ENCODE measurements around the gene FAM131C.
"Not testable (repeated sequence)": the region's sequence is repeated elsewhere in the genome, so short reads cannot be mapped to it uniquely, and the experiment has no call there.

FAM131C gene, protein sequence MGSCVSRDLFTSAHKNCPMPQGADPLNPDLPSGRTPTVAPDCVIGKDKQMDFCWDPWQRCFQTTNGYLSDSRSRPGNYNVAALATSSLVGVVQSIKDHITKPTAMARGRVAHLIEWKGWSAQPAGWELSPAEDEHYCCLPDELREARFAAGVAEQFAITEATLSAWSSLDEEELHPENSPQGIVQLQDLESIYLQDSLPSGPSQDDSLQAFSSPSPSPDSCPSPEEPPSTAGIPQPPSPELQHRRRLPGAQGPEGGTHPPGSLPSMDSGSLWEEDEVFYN

DNA sequence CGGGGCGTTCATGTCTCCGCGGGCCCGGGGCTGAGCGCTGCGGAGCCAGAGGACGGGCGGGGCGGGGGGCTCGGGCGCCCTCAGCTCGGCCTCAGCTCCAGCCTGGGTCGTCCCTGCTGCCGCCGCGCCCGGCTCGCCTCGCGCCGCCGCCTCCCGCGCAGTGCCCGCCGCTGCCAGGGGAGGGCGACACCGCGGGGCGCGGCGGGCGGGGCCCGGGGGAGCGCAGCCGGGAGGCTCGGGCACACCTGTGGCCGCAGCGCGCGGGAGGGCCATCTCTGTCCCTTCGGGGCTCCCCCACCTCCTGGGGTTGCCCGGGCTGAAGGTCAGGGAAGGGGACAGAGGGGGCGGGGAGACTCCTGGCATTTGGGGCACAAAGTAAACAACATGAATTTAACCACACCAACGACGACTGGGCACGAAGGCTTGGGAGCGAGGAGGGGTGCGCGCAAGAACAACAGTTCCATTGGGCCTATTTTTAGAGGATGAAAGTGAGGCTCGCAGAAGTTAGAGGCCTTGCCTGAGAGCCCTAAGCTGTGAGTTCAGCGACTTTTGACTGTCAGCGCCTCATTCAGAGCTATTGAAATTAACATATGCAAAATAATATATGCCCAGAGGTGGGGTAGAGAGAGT lies at the start of gene FAM131C:
TSS of gene FAM131C (minus strand) at position 162 of the 630 bp plus-strand sequence. CDS start 209 bp downstream, outside the sequence.
- peak; percentile 89 for DNase-seq (ENCODE audit: low spot score)

DNA sequence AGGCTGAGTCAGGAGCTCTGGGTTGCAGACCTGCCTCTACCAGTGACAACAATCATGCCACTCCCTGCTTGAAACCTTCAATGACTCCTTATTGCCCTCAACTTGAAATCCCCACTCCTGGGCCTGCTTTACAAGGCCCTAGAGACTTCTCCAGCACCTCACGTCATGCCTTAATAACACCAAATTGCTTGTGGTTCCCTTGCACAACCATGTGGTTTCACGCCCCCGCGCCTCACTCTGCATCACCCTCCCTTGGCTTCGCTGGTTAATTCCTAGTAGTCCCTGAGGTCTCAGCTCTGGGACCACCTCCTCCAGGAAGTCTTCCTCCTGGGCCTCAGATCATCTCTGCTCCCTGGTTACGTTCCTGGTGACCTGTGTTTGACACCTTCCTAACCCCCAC lies 49.5 kb upstream of the FAM131C start:
- peak; percentile 85 for DNase-seq (ENCODE audit: low spot score)

DNA sequence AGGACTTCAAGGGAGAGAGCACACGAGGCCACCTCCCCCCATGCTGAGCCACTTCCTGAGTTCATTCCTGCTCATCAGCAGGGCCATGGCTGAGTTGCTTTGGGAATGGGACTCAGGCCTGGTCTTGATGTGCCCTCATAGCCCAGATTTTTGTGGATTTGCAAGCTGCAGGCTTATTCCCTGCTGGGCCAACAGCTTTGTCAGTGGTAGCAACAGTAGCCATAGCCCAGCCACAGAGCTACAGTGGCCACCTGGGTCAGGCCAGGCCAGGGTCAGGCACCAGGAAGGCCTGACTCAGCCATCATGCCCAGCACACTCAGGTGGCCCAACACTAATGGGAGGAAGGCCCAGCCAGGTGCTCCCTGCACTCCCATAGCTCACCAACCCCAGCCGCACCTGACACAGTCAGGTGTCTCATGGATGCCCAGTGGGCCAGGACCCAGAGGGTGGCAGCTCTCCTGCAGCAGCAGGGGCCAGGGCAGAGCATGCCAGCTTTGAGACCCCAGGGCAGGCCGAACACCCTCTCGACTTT lies 49.0 kb upstream of the FAM131C start:
- DNase-seq (ENCODE audit: low spot score), result peak; percentile 72

DNA sequence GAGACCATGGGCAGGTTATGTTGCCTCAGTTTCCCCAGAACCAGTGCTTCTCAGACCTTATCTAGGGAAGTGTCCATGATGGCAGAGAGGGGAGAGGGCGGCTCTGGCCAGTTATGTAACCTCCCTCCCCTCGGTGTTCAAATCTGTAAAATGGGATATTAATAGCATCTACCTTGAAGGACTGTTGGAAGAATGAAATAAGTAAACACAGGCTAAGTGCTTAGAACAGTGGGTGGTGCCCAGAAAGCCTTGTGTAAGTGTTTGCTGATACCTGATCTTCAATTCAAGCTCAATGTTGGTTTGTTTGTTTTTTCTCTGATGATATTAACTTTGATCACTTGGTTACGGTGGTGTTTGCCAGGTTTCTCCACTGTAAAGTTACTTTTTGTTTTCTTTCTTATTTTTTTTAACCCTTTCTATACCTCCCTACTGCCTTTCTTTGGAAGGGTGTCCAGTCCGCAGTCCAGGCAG lies 47.5 kb upstream of the FAM131C start:
- DNase-seq (ENCODE audit: low spot score), result no peak

DNA sequence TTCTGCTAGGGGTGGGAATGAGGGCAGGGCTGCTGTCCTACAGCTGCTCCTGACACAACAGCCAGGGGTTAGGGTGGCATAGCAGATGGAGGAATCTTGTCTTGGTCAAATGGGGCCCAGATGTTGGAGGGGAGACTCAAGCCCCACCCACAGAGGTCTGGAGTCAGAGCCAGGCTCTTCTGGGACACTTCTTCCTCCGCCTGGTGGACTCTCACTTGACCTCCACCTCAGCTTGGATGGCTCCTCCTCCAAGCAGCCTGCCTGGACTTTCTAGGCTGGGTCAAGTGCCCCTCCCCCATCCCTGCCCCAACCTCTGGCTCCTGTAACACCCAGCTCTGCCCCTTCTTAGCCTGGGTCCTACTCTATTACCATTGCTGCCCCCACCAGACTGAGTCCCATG lies 47.0 kb upstream of the FAM131C start:
- no peak for DNase-seq (ENCODE audit: low spot score)

DNA sequence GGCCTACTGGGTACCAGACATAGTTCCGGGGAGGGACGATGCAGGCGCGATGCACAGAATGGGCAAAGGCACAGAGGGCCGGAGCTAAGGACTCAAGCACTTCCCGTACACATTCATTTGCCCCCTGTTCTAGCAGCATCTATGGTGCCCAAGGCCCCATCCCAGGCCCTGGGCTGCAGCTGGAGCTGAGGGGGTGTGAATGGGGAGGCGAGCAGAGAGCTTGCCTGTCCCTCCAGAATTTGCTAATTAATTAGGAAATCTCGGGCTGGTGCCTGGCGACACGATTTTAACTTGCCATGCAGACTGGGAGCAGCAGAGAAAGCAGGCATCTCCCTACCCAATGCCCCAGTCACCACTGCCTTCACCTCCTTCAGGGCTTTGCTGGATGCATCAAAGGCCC lies 46.5 kb upstream of the FAM131C start:
- no peak for DNase-seq (ENCODE audit: low spot score)

DNA sequence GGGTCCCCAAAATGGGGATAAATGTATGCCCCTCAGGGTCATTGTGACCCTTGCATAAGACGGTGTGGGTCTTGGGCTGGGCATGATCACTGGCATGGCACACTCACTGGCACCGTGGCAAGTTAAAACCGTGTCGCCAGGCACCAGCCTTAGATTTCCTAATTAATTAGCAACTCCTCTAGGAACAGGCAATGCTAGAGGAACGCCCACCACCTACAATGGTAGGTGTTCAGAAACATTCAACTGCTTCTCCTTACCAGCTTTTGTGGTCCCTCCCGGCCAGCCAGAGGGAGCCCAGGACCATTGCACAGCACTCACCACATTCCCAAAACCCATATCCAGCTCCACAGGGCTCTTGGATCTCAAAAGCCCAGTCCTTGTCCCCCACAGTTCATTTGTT lies 46.1 kb upstream of the FAM131C start:
- no peak for DNase-seq (ENCODE audit: low spot score)

DNA sequence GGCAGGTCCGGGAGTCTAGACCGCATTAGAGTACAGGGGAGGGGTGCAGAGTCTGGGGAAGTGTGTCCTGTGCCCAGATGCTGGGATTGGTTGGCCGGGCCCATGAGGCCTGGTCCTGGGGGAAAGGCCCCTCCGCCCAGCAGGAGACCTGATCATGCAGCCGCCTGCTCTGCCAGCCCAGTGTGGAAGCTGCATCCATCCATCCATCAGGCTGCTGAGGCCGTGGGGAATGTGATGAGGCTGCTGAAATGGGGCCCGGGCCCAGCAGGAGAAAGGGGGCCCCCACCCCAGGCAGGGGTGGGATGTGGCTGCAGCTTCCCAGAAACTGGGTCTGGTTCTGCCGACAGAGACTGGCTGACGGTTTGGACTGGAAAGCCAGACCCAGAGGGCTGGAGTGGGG lies 45.3 kb upstream of the FAM131C start:
- no peak for DNase-seq (ENCODE audit: low spot score)

DNA sequence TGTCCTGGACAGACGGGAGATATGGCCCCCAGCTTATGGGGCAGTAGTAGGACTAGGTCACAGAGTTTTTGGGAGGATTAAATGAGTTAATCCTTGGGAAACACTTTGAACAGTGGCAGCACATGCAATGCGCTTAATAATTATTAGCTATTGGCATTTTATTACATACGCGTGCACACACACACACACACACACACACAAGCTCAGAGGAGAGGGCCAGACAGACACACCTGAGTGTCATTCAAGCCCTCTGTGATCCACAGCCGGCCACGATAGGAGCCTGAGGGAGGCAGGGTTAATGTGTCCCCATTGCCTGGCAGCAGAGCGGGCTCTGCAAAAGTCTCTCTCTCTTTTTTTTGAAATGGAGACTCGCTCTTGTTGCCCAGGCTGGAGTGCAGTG lies 44.5 kb upstream of the FAM131C start:
- DNase-seq (ENCODE audit: low spot score), result no peak

DNA sequence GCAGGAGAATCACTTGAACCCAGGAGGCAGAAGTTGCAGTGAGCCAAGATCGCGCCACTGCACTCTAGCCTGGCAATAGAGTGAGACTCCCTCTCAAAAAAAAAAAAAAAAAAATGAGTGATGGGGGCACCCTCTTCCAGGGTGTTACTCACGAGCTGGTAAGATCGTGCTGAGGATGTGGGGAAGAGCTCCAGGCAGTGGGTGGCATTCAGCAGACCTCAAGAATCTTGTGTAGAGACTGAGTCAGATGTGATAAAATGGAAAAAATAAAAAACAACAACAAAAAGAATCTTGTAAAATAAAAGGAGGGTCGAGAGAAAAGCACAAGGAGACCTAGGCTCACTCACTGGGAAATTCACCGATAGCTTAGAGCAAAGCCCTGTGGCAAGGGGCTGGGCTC lies 43.9 kb upstream of the FAM131C start:
- peak; percentile 61 for DNase-seq (ENCODE audit: low spot score)

DNA sequence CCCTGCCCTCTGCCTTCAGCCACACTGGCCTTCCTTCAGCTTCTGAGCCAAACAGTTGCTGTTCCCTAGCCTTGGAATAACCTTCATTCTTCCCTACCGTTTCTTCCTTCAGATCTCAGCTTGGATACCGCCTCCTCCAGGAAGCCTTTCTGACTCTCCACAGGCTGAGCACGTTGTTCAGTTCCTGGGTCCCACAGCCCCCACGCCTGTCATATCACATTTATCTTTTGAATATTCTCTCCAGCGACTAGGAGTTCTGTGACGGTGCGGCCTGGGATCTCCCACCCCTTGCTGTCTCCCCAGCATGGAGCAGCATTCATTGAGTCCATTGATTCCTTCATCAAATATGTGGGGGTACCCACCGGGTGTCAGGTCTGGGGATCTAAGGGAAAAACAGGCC lies 43.2 kb upstream of the FAM131C start:
- no peak for DNase-seq (ENCODE audit: low spot score)

DNA sequence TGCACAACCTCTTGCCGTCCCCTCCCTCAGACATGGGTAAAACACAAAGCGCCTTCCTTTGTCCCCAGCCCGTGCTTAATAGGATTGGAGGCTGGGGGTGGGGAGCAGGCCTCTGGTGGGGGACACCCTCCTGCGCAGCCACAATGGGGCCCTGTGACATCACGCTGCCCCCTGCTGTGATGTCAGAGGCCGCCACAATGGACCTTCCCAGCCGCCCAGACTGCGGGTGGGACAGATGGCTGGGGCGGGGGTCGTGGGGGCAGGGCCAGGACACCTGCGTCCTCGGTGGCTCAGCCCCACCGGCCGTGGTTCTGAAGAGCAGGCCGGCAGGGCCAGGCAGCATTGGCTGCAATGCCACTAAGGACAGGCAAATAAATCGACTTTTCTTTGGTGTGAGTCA lies 42.6 kb upstream of the FAM131C start:
- DNase-seq (ENCODE audit: low spot score), result no peak

DNA sequence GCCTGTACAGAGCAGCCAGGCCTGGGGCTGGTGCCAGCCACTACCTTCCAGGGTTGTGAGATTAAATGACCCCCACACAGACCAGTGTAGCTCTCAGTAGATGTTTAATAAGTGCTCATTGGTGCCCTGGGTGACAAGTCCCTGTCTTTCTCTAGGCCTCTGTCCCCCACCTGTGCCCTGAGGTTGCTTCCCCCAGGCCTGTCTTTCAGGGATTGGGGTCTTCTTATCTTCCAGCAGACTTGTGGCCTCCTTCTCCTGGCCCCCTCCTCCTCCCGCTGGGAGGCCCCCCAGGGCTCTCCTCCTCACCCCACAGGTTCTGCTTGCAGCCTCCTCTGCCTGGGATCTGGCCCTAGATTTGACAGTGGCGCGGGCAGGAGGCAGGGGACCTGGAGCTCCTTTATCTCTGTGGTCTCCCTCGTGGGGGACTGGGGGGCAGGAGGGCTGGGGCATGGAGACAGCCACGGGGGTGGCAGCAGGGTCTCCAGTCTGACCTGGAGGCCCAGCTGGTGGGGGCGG lies 42.1 kb upstream of the FAM131C start:
- DNase-seq (ENCODE audit: low spot score), result no peak

DNA sequence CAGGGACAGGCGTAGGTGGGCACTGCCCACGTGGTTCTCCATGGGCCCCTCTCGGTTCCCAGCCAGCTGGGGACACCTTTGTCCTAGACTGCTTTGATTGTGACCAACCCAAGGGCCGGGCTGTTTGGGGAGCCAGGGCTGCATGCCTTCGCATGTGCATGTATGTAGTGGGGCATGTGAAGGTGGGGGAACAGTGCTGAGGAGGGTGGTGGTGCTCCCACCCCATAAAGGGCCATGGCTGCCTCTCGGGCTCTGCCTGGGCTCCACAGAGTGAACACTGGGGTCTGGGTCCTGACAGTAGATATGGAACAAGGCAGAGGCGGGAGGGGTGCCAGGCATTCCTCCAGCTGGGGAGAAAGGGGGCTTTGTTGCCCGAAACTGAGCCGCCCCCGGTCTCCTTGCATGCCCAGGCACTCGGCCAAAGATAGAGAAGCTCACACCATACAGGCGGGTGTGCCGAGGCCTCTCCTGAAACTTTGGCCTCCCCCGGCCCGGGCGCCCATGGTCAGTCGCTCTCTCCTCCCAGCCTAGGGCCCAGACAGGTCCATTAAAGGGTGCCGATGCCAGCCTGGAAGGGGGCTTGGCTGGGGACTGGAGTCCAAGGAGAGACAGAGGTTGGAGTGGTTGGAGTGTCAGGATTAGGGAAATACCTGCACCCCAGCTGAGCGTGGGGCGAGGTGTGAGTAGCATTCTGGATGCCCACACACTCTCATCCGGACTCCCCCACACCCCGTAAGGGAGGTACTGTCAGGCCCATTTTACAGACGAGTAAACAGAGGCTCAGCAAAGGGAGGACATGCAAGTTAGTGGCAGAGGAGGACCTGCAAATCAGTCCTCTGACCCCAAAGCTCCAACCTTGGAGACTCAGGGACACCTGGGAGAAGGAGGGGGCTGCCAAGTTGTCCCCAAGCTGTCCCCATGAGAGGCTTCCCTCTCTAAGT lies 41.3 kb upstream of the FAM131C start:
- DNase-seq (ENCODE audit: low spot score), result no peak

DNA sequence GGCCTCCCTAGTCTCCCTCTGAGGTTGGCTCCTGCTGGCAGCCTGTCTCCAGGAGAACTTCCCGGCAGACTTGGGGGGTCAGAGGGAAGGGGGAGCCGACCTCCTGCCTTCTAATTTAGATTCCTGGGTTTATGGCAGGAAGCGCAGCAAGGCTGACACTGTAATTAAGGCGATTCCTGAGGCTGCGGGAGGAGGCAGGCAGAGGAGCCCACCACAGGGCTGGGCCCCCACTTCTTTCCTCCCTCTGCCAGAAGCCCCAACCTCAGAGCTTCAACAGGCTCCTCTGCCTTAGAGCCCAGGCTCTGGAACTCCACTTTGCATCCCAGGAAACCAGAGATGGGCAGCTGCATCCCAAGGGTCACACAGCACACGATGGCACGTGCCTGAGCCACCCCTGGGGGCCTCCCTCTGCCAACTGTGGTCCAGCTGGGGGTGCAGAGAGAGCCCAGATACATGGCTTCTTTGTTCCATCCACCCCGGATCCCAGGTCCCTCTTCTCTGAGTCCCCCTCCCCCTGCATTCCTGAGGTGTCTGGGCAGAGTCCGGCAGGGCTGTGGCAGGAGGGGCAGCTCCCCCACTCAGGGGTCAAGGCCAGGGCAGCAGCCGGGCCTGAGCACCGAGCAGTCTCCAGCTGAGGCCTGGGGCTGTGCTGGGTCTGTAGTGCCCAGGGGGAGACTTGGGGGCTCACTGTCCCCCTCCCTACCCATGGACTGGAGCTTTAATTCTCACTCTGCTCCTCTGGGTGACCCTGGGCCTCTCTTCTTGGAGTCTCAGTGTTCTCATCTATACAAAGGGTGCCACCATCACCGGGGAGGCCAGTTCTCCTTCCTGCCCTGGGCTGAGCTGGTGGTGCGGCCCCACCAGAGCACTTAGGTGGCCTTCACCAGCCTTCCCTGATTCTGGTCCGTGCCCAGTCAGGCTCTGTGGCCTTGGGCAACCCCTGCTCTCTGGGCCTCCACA lies 39.4 kb upstream of the FAM131C start:
- DNase-seq (ENCODE audit: low spot score), result peak; percentile 59

DNA sequence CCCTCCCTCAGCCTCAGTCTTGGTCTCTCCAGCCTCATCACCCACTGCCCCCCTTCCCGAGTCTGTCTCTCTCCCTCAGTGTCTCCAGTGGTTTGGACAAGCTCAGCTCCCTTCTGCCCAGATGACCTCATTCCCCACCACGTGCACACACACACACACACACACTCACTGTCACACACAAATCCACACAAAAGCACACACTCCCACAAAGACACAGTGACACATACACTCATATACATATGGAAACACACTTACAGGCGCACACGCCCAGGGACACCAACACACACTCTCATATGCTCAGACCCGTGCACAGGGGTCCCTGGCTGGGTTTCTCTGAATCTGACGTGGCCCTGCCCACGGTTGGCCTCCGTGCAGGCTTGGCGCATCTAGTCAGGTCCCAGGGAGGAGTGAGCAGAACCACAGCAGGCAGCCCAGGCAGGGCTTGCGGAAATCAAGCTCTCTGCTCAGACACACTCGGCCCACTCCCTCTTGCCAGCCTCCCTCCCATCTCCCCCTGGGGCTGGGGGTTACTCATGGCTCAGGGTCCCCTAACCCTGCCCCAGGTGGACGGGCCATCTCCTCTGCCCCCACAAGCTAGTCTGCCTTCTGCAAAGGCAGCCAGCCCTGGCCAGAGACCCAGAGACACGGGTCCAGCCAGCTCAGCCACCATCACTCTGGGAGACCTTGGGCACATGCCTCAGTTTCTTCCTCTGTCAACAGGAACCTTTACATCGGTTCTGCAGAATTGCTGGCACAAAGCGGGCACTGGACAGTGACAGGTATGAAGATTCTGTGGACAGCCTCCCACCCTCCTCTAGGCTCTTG lies 38.5 kb upstream of the FAM131C start:
- DNase-seq (ENCODE audit: low spot score), result peak; percentile 86

DNA sequence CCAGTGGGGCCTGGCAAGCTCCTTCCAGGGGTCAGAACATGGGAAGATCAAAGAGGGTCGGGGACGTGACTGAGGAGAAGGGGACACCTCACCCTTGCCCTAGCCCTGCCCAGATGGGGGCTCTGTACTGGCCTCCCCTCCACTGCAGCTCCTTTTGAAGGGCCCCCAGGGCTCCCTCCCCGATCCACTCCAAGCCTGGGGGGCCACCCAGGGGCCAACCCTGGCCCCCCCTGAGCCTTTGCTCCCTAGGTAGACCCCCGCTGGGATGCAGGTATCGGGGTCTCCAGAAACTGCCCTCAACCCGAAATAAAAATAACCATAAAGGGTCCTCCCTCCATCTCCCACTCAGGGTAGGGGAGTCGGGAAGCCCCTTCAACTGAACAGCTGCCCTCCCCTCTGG lies 37.4 kb upstream of the FAM131C start:
- no peak for DNase-seq (ENCODE audit: low spot score)

DNA sequence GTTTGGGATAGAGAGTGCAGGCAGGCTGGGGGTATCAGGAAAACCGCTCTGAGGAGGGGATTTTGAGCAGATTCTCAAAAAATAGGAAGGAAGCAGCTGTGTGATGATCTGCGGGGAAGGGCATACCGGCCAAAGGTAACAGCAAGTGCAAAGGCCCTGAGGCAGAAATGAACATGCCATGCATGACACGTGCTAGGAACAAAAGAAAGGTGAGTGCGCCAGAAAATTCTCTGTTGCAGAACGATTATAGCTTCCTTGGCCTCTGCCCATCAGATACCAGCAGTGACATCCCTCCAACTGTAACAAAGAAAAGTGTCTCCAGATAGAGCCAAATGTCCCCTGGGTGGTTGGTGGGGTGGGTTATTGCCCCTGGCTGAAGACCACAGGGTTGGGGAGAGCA lies 37.0 kb upstream of the FAM131C start:
- DNase-seq (ENCODE audit: low spot score), result no peak

DNA sequence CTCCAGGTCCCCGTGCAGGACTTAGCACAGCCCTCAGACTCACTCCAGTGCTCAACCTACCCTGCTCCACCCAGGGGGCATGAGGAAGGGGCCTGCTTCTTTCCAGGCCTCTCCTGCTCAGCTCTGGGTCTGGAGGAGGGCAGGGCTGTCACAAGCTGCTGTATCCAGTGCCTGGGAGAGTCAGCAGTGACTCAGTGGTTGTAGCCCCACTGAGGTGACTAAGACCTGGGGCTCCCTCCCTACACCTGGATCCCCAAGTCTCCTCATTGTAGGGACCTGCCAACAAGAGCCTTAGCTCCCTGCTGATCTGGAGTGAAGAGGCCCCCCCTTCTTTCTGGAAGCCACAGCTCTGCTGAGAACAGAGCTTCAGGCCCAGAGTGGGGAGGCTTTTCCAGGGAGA lies 36.1 kb upstream of the FAM131C start:
- no peak for DNase-seq (ENCODE audit: low spot score)

DNA sequence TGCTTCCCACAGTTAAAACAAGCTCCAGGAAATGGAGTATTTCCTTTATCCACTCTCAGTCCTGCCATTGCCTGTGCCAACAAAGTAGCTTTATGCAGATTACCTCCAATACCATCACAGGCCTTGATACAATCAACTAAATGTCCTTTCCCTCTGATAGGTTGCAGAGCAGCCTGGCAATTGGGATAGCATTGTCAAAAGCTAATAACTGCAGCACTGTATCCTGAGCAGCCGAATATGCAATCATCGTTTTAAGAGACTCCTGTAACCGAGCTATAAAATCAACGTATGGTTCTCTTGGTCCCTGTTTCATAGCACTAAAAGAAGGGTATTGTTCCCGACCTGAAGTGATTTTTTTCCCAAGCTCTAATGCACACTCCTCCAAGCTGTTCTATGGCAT lies 33.6 kb upstream of the FAM131C start:
- not testable (repeated sequence) for DNase-seq (ENCODE audit: low spot score)

Data from AG20443 (cell line).